ACC112 (cell line): ENCODE results near the gene TEAD1.

Experiments
- H2AFZ ChIP-seq: fragments of 200-600 bp; sonication (generic); one replicate; pipeline ENCODE4 v1.6.0; 2017; ENCODE audit warnings: antibody characterized with exemption, low read length; ENCODE audit not compliant: unreplicated experiment
- H3K27ac ChIP-seq: fragments of 200-600 bp; sonication (generic); 2 replicates; pipeline ENCODE4 v1.5.1; 2014; ENCODE audit warnings: low read depth, mild to moderate bottlenecking, antibody characterized with exemption, low read length, moderate library complexity
- H3K27me3 ChIP-seq: fragments of 200-600 bp; sonication (generic); 2 replicates; pipeline ENCODE4 v1.6.1; 2014; ENCODE audit warnings: mild to moderate bottlenecking, antibody characterized with exemption, low read length, moderate library complexity, mixed read lengths; ENCODE audit not compliant: insufficient read depth
- H3K36me3 ChIP-seq: fragments of 200-600 bp; sonication (generic); 2 replicates; pipeline ENCODE4 v1.6.1; 2016; ENCODE audit warnings: mild to moderate bottlenecking, antibody characterized with exemption, low read length, moderate library complexity, mixed read lengths; ENCODE audit not compliant: insufficient read depth
- H3K4me1 ChIP-seq: fragments of 200-600 bp; sonication (generic); one replicate; pipeline ENCODE4 v1.6.1; 2016; ENCODE audit warnings: low read length, mixed read lengths; ENCODE audit not compliant: insufficient read depth, unreplicated experiment, control insufficient read depth
- H3K4me3 ChIP-seq: fragments of 200-600 bp; sonication (generic); 2 replicates; pipeline ENCODE4 v1.5.1; 2014; ENCODE audit warnings: mild to moderate bottlenecking, low read depth, low read length
- H3K79me2 ChIP-seq: fragments of 200-600 bp; sonication (generic); one replicate; pipeline ENCODE4 v1.6.0; 2016; ENCODE audit warnings: low read length; ENCODE audit not compliant: control insufficient read depth, unreplicated experiment, insufficient read depth

The TEAD1 gene

GRCh38 chr11:12859872-12860657 is 185.8 kb downstream of the TEAD1 start:
- Histone ChIP-seq H3K36me3 (peaks cover 5% of the 10 kb centered on the region), H3K79me2 (peaks cover 63% of the 10 kb centered on the region), H3K27ac (no peak overlapping the region), H3K27me3 (no peaks in the 10 kb centered on the region), H3K4me1 (peaks cover 17% of the 10 kb centered on the region), H2AFZ (no peak overlapping the region), H3K4me3 (no peak overlapping the region)

DNA sequence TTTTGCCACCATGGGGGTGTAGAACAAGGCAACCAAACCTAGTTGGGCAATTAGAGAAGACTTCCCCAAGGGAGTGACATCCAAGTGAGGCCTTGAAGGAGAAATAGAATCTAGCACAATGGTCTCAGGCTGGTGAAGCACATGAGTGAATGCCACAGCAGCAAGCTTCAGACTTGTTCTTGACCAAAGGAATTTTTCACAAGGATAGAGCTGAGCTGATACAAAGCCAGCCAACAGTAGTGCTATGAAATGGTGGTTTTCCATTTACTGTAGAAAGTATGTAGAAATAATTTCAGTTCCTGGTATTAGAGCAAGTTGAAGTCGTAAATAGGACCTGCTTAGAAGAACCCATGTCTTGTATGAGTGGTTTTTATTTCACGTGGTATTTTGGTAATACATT is 186.6 kb downstream of the TEAD1 start:
- peaks cover 5% of the 10 kb centered on the region for H3K36me3 ChIP-seq
- peaks cover 17% of the 10 kb centered on the region for H3K4me1 ChIP-seq
- H3K4me3 ChIP-seq, result no peak overlapping the region
- H3K79me2 ChIP-seq, result peaks cover 59% of the 10 kb centered on the region
- H3K27me3 ChIP-seq, result no peaks in the 10 kb centered on the region
- no peak overlapping the region for H3K27ac ChIP-seq
- H2AFZ ChIP-seq, result no peak overlapping the region

DNA sequence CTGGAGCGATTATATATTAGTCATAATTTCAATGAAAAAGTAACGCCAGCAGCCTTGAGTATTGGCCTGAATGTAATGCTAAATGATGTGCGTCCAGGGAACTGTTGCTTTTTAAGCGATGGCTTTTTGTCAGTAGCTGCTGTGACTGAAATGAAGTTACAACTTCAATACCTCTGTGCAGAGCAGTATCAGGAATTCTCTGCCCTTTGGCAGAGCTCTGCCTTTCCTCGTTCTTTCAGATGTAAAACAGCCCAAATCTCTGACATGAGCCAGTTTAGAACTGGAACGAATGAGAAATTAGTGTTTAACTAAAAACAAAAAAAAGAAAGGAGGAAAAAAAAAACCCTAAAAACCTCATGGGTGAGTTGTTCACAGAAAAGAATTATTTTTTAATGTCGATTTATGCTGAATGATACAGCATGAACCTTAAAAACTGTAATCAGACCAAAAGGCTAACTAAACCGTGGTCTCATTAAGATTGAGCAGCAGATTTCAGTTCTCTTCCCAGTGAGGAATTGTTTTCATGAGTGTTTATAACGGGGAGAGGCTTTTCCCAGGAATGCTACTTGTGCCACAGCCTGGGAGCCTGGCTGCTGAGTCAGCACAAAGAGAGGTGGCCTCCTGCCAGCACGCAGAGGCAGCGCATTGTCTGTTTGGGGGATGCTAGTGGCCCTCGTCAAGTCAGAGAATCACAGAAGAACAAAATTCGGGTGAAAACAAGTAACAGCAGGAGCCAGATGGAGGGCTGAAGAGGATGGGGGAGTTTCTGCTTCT is 188.7 kb downstream of the TEAD1 start:
- Histone ChIP-seq H3K4me3 (no peak overlapping the region; the same call in 1 of the 2 replicates), H3K36me3 (peaks cover 9% of the 10 kb centered on the region), H3K79me2 (peaks cover 47% of the 10 kb centered on the region), H3K27me3 (no peaks in the 10 kb centered on the region), H3K27ac (peak overlapping the region; percentile 28; the same call in 1 of the 2 replicates), H3K4me1 (peaks cover 20% of the 10 kb centered on the region), H2AFZ (no peak overlapping the region)

- no peaks in the 10 kb centered on the region for H3K27me3 ChIP-seq
- no peak overlapping the region for H2AFZ ChIP-seq
- H3K36me3 ChIP-seq, result peaks cover 9% of the 10 kb centered on the region
- peak overlapping the region; percentile 28; the same call in 1 of the 2 replicates for H3K27ac ChIP-seq
- H3K79me2 ChIP-seq, result peaks cover 45% of the 10 kb centered on the region
- no peak overlapping the region; the same call in 1 of the 2 replicates for H3K4me3 ChIP-seq
- peaks cover 27% of the 10 kb centered on the region for H3K4me1 ChIP-seq
Measured at GRCh38 chr11:12863605-12864121, 189.4 kb downstream of the TEAD1 start.

DNA sequence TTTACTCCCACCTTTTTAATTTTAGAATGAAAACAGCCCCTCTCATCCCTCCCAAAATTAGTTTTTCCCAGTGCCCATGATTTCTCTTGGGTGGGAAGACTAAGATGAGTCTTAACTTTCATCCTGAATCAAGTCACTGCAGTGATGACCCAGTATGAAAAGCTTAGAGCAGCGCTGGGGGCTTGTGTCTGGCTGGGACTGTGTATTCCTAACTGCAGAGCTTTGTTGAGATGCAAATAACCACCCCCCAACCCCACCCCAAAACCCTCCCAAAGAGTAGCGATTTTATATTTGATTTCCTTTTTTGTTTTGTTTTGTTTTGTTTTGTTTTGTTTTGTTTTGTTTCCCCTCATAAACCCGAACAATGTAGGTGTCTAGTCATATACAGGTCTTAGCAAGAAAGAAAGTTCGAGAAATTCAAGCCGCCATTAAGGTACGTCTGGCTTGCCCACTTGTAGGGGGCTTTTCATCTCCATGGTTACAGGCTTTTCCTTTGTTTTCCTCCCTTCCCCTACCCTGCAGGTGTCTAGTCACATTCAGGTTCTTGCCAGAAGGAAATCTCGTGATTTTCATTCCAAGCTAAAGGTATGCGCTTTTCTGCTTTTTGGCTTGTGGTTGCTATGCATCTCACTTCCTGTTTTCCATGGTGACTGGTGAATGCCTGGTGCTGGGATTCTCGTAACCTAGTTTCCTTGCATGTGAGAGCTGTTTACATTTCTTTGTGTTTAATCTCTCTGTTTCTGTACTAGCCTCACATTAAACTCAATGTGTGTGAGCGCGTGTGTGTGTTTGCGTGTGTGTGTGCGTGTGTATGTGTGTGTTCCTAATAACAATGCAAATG is 190.3 kb downstream of the TEAD1 start:
- no peaks in the 10 kb centered on the region for H3K27me3 ChIP-seq
- H3K79me2 ChIP-seq, result peaks cover 36% of the 10 kb centered on the region
- no peak overlapping the region for H3K27ac ChIP-seq
- no peak overlapping the region for H2AFZ ChIP-seq
- no peak overlapping the region for H3K4me3 ChIP-seq
- H3K36me3 ChIP-seq, result peaks cover 9% of the 10 kb centered on the region; the same call in 1 of the 2 replicates
- H3K4me1 ChIP-seq, result peaks cover 31% of the 10 kb centered on the region

DNA sequence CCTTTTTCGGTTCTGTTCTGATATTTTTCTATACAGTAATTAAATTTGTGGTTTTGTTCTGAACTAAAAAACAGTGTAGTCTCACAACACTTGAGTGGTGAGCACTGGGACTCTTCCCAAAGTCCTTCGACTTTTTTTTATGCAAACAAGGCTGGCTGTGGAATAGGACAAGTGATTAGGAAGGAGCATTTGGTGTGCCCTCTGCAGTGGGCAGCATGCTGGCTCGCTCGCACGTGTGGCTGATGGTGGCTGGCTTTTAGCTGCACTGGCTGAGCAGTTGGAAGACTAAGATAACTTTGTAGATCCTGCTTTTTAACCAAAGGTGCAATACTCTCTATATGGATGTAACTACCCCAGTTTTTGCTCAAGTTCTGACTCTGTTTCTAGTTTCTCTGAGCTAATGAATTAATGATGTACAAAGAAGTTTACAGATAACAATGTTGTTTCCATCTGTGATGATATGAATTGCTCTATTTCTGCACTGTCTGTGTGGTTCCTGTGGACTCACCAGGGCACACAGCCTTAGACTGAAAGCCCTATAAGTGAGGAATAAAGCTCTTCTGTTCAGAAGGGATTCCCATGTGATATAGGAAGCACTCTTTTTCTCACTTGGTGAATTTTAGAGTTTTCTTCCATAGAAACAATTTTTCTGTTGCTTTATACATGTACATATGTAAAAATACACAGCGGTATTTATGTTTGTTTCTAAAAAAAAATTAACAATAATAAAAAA is 191.8 kb downstream of the TEAD1 start:
- Histone ChIP-seq H3K4me1 (peaks cover 32% of the 10 kb centered on the region), H3K27me3 (no peaks in the 10 kb centered on the region)

GRCh38 chr11:12867531-12867930 is 193.3 kb downstream of the TEAD1 start:
- H3K27ac ChIP-seq, result no peak overlapping the region
- peaks cover 39% of the 10 kb centered on the region for H3K4me1 ChIP-seq
- H2AFZ ChIP-seq, result no peak overlapping the region
- no peak overlapping the region for H3K4me3 ChIP-seq
- H3K36me3 ChIP-seq, result peaks cover 11% of the 10 kb centered on the region; the same call in 1 of the 2 replicates
- H3K79me2 ChIP-seq, result peaks cover 14% of the 10 kb centered on the region
- H3K27me3 ChIP-seq, result no peaks in the 10 kb centered on the region

More for the DNA sequence above, 191.8 kb downstream of the TEAD1 start:
- H3K79me2 ChIP-seq, result peaks cover 24% of the 10 kb centered on the region
- H3K4me3 ChIP-seq, result no peak overlapping the region
- H3K27ac ChIP-seq, result no peak overlapping the region
- H2AFZ ChIP-seq, result no peak overlapping the region
- peaks cover 9% of the 10 kb centered on the region; the same call in 1 of the 2 replicates for H3K36me3 ChIP-seq

DNA sequence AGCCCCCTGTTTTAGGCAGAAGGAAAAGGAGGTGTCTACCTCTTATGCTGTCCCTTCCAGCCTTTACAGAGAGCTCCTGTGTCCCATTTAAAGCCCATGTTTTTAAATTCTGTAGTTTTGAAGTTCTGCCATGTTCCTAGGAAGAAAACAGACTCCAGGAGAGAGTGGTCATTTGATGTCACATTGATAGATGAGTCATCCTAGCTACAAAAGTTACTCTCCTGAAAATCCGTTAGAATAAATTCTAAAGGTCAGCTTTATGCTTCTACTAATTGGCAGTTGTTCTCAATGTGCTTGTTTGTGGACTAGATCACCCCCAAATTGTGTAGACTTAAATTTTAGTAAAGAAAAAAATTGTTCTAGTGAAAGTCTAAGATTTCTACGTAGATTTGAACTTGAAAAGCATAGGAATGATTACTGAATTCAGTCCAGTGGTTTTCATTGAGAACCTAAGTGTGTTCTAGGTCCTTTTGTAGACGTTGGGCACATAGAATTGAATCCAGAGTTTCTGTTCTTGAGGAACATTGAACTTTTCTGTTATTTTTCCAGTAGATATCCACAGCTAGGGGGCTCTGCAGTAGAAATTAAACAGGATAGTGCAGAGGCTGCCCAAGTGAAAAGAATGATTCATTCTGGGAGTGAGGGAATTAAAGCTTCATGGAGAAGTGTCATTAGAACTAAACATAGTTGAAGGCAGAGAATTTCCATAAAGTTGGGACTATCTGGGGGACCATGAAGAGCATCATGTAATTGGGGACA is 194.3 kb downstream of the TEAD1 start:
- Histone ChIP-seq H3K27ac (peak overlapping the region; percentile 43), H3K27me3 (no peaks in the 10 kb centered on the region), H2AFZ (no peak overlapping the region), H3K4me3 (no peak overlapping the region), H3K79me2 (peaks cover 12% of the 10 kb centered on the region), H3K36me3 (peaks cover 8% of the 10 kb centered on the region; the same call in 1 of the 2 replicates), H3K4me1 (peaks cover 29% of the 10 kb centered on the region)

DNA sequence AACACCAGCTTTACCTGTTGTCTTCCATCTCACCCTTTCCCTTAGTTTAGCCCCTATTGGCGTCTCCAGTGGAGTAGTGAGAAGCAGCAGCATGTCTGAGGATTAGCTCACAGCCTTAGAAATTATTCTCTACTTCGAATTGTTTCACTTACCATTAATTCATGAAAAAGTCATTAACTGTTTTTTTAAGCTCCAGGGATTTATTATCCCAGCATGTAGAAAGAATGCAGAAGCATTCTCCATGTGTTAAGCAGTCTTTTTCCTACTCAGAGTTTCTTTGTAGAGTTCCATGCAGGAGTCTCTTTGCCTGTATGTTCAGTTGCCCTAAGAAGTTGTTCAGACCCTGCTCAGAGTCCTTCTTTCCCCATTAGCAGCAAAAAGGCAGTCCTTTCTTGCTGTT is 197.0 kb downstream of the TEAD1 start:
- H3K36me3 ChIP-seq, result peaks cover 6% of the 10 kb centered on the region; the same call in 1 of the 2 replicates
- H3K4me1 ChIP-seq, result peaks cover 27% of the 10 kb centered on the region
- no peak overlapping the region for H3K4me3 ChIP-seq
- 0 out of 2 replicates have a peak overlapping the region, but pooled peaks have one; percentile 5 for H3K27ac ChIP-seq
- H3K27me3 ChIP-seq, result no peaks in the 10 kb centered on the region
- H2AFZ ChIP-seq, result no peak overlapping the region
- H3K79me2 ChIP-seq, result peaks cover 7% of the 10 kb centered on the region
